ENCODE measurements around the gene DGKK. TPM values are rescaled to one million over a fixed set of nuclear protein-coding genes. Genes with fewer than 3 reads are reported as not detected.
"Not testable (repeated sequence)": the region's sequence is repeated elsewhere in the genome, so short reads cannot be mapped to it uniquely, and the experiment has no call there.

DGKK gene
- total RNA-seq, 1 donor from 2014 or later = not detected

DNA sequence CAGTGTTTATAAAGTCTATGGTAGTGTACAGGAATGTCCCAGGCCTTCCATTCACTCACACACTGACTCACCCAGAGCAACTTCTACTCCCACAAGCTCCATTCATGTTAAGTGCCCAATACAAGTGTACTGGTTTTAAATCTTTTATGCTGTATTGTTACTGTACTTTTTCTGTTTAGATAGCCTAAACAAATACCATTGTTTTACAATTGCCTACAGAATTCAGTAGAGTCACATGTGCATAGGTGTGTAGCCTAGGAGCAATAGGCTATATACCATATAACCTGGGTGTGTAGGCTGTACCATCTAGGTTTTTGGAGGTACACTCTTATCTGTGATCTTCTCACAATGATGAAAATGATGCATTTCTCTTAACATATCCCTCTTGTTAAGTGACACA is 126.7 kb downstream of the DGKK start:
- TF ChIP-seq, protein P1, sequence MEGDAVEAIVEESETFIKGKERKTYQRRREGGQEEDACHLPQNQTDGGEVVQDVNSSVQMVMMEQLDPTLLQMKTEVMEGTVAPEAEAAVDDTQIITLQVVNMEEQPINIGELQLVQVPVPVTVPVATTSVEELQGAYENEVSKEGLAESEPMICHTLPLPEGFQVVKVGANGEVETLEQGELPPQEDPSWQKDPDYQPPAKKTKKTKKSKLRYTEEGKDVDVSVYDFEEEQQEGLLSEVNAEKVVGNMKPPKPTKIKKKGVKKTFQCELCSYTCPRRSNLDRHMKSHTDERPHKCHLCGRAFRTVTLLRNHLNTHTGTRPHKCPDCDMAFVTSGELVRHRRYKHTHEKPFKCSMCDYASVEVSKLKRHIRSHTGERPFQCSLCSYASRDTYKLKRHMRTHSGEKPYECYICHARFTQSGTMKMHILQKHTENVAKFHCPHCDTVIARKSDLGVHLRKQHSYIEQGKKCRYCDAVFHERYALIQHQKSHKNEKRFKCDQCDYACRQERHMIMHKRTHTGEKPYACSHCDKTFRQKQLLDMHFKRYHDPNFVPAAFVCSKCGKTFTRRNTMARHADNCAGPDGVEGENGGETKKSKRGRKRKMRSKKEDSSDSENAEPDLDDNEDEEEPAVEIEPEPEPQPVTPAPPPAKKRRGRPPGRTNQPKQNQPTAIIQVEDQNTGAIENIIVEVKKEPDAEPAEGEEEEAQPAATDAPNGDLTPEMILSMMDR (IDR thresholded peaks at IDR 0.05; ENCODE audit: borderline replicate concordance) = no peak
- Histone ChIP-seq H3K4me1 (no peaks in the 10 kb centered on the region), H3K36me3 (no peaks in the 10 kb centered on the region), H3K4me3 (no peak overlapping the region), H3K27ac (replicated peaks) (no peak overlapping the region), H3K9me3 (replicated peaks) (no peaks in the 10 kb centered on the region), H3K27me3 (ENCODE audit: low read depth) (no peaks in the 10 kb centered on the region)
- DNase-seq = no peak
- intact Hi-C loops (cut with micrococcal nuclease) = no loop called here

DNA sequence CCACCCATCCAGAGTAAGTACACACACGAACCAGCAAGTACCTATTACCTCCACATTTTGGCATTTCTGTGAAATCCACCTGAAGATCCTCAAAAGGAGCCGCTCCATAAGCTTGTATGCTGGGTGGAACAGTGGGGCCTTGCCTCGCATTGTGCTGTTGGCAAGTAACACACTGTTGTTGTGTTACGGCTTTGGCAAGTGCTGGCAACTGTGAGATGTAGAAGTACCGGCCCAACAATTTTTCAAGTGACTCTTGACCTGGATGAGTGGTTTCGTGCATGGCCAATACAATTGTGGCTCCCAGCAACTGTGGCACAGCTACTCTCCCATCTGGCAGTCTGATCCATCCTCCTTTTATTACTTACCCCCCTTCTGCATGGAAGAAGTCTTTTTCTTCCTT is 137.3 kb downstream of the DGKK start:
- intact Hi-C loops (cut with micrococcal nuclease) = no loop called here
- DNase-seq = no peak

DNA sequence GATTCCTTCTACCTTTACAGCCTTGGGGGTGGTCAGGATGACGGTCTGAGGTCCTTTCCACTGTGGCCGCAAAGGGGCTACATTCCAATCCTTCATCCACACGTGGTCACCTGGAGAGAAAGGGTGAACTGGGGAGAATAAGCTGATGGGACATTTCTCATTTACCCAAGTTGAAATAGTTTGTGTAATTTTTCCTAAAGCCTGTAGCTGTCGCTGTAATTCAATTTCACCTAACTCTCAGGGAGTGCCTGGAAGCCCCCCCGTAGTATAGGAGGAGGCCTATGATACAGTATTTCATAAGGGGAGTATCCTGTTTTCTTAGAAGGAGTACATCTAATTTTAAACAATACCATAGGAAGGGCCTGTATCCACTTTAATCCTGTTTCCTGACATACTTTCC is 138.0 kb downstream of the DGKK start:
- H3K27me3 ChIP-seq (ENCODE audit: low read depth); intact Hi-C loops (cut with micrococcal nuclease): not testable (repeated sequence)
- TF ChIP-seq, protein P1 (IDR thresholded peaks at IDR 0.05; ENCODE audit: borderline replicate concordance) = peak; percentile 26

More for the DNA sequence above, 137.3 kb downstream of the DGKK start:
- Histone ChIP-seq H3K27me3 (ENCODE audit: low read depth) (no peaks in the 10 kb centered on the region), H3K36me3 (no peaks in the 10 kb centered on the region), H3K4me3 (no peak overlapping the region), H3K9me3 (replicated peaks) (no peaks in the 10 kb centered on the region), H3K27ac (replicated peaks) (no peak overlapping the region), H3K4me1 (no peaks in the 10 kb centered on the region)
- TF ChIP-seq, protein P1 (IDR thresholded peaks at IDR 0.05; ENCODE audit: borderline replicate concordance) = no peak

DNA sequence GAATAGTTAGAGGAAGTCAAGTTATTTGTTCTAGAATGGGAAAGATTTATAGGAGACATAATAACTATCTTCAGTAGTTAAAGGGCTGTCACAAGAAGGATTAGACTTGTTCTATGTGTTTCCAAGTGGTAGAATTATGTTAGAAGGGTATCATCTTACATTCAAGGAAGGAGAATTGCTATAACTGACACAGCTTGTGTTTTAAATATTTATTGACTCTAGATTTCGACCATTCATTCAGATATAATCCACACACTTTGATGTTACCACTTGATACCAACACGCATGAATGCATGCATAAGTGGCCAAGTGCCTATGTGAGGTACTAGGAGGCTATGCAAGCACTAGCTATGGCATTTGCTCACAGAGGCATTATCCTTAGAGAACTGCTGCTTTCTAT is 143.4 kb downstream of the DGKK start:
- Histone ChIP-seq H3K9me3 (replicated peaks) (no peaks in the 10 kb centered on the region), H3K4me3 (no peak overlapping the region), H3K36me3 (no peaks in the 10 kb centered on the region), H3K4me1 (no peaks in the 10 kb centered on the region), H3K27ac (replicated peaks) (no peak overlapping the region), H3K27me3 (ENCODE audit: low read depth) (no peaks in the 10 kb centered on the region)
- intact Hi-C loops (cut with micrococcal nuclease) = no loop called here
- TF ChIP-seq, protein P1 (IDR thresholded peaks at IDR 0.05; ENCODE audit: borderline replicate concordance) = no peak
- no peak for DNase-seq

More for the DNA sequence above, 138.0 kb downstream of the DGKK start:
- DNase-seq; H3K9me3 ChIP-seq (replicated peaks); H3K4me1 ChIP-seq; H3K4me3 ChIP-seq; H3K36me3 ChIP-seq; H3K27ac ChIP-seq (replicated peaks): not testable (repeated sequence)
